B cell (primary cell): ENCODE data around the gene USP22. TPM values are rescaled to one million over a fixed set of nuclear protein-coding genes. Genes with fewer than 3 reads are reported as not detected.

ENCODE experiments used
- ATAC-seq: fragments of 200-7000 bp; cut with Tn5 transposase; one replicate; pipeline ENCODE4 v1.10.0; 2021; ENCODE audit warnings: low read depth, mild to moderate bottlenecking, moderate number of reproducible peaks, moderate library complexity
- CTCF ChIA-PET: fragments of 350-600 bp; sonication (Branson Sonifier 250); formaldehyde crosslinking; loops from one replicate; lab custom pipeline; 2021; ENCODE audit warnings: antibody characterized with exemption, inconsistent platforms; lab: Charles Lee
- POLR2A ChIA-PET: fragments of 350-600 bp; sonication (Branson Sonifier 250); formaldehyde crosslinking; loops from one replicate; lab custom pipeline; 2021; ENCODE audit warnings: antibody characterized with exemption; lab: Charles Lee
- DNase-seq: peaks from one replicate; pipeline ENCODE4 v3.0.0; 2013
- H2AFZ ChIP-seq: 2 replicates; pipeline ENCODE4 v1.6.1; 2012; ENCODE audit warnings: mild to moderate bottlenecking, low read depth, low read length; ENCODE audit not compliant: insufficient read depth, poor library complexity, severe bottlenecking
- H3K27ac ChIP-seq, 2 donors: 1 replicate in 1 of 2; 2 replicates in 1 of 2; pipeline ENCODE4 v1.5.1; 2012 to 2013; ENCODE audit warnings: low read length in 2 of 2, mild to moderate bottlenecking in 2 of 2, moderate library complexity in 1 of 2
- H3K27me3 ChIP-seq, 4 experiments: fragments of 200-600 bp in 1 of 4; sonication (generic) in 1 of 4; replicated peaks in 1 of 4; 1 replicate in 2 of 4; 2 replicates in 2 of 4; pipeline versions ENCODE4 v1.6.1 to v1.7.0; 2013 to 2016; ENCODE audit warnings: low read length in 3 of 4, mild to moderate bottlenecking in 2 of 4, mixed read lengths in 1 of 4, moderate library complexity in 1 of 4; ENCODE audit not compliant: insufficient read depth in 4 of 4, control insufficient read depth in 3 of 4; ENCODE audit errors: control extremely low read depth in 1 of 4
- H3K36me3 ChIP-seq, 2 experiments: replicated peaks in 1 of 2; 1 replicate in 1 of 2; 2 replicates in 1 of 2; pipeline versions ENCODE4 v1.6.1 to v1.7.1; 2013; ENCODE audit warnings: low read length in 1 of 2; ENCODE audit not compliant: insufficient read depth in 2 of 2, control insufficient read depth in 1 of 2; ENCODE audit errors: control extremely low read depth in 1 of 2, extremely low read depth in 1 of 2
- H3K4me1 ChIP-seq, 2 donors: fragments of 200-600 bp in 1 of 2; sonication (generic) in 1 of 2; 1 replicate in 1 of 2; 2 replicates in 1 of 2; pipeline versions ENCODE4 v1.5.1 to v1.6.1; 2013 to 2017; ENCODE audit warnings: low read length in 2 of 2; ENCODE audit not compliant: control insufficient read depth in 2 of 2, insufficient read depth in 2 of 2
- H3K4me2 ChIP-seq: replicated peaks from 2 replicates; pipeline ENCODE3; 2012; ENCODE audit warnings: mild to moderate bottlenecking, low read depth, low read length; ENCODE audit not compliant: poor library complexity, severe bottlenecking
- H3K4me3 ChIP-seq, 5 experiments: fragments of 200-600 bp in 1 of 5; sonication (generic) in 1 of 5; 1 replicate in 3 of 5; 2 replicates in 2 of 5; pipeline versions ENCODE4 v1.5.1 to v1.7.0; 2011 to 2016; ENCODE audit warnings: low read length in 4 of 5, mild to moderate bottlenecking in 4 of 5, low read depth in 2 of 5, control low read depth in 1 of 5, moderate library complexity in 1 of 5; ENCODE audit not compliant: insufficient read depth in 1 of 5; ENCODE audit errors: control extremely low read depth in 1 of 5, extremely low read depth in 1 of 5
- H3K79me2 ChIP-seq: fragments of 200-600 bp; sonication (generic); one replicate; pipeline ENCODE4 v1.6.0; 2016; ENCODE audit warnings: low read length; ENCODE audit not compliant: control insufficient read depth, insufficient read depth
- H3K9ac ChIP-seq: fragments of 200-600 bp; sonication (generic); 2 replicates; pipeline ENCODE4 v1.6.1; 2017; ENCODE audit warnings: mild to moderate bottlenecking, low read length, moderate library complexity
- H3K9me3 ChIP-seq, 3 donors: one replicate each; pipeline versions ENCODE4 v1.6.1 to v1.7.1; 2013; ENCODE audit warnings: low read length in 2 of 3; ENCODE audit not compliant: control insufficient read depth in 2 of 3, insufficient read depth in 1 of 3; ENCODE audit errors: control extremely low read depth in 1 of 3
- H4K20me1 ChIP-seq: 2 replicates; pipeline ENCODE4 v1.6.0; 2012; ENCODE audit warnings: mild to moderate bottlenecking, low read length; ENCODE audit not compliant: insufficient read depth, control insufficient read depth, poor library complexity, severe bottlenecking
- H3K27ac Mint-ChIP-seq: one replicate; pipeline ENCODE4 v1.8.0; 2021; ENCODE audit warnings: mixed read lengths
- H3K27me3 Mint-ChIP-seq: one replicate; pipeline ENCODE4 v1.8.0; 2021; ENCODE audit warnings: mixed read lengths
- H3K4me1 Mint-ChIP-seq: one replicate; pipeline ENCODE4 v1.8.0; 2021; ENCODE audit warnings: mixed read lengths
- H3K4me3 Mint-ChIP-seq: one replicate; pipeline ENCODE4 v1.8.0; 2021; ENCODE audit warnings: mixed read lengths
- H3K9me3 Mint-ChIP-seq: one replicate; pipeline ENCODE4 v1.8.0; 2022; ENCODE audit warnings: mixed read lengths; ENCODE audit not compliant: insufficient read depth
- CTCF ChIP-seq: fragments of 200-600 bp; IDR thresholded peaks from one replicate; pipeline ENCODE4 v1.8.0; 2022; ENCODE audit warnings: antibody characterized with exemption, mild to moderate bottlenecking
- EZH2 ChIP-seq: IDR thresholded peaks from 2 replicates; pipeline ENCODE4 v1.6.1; 2012; ENCODE audit warnings: borderline replicate concordance, low read depth, mild to moderate bottlenecking, moderate library complexity, low read length; ENCODE audit not compliant: insufficient read depth, poor library complexity, severe bottlenecking
- WGBS: methylation state at CpG from one replicate; pipeline ENCODE4 v1.1.5; 2013; ENCODE audit warnings: missing lambda C conversion rate; ENCODE audit not compliant: insufficient coverage; 5-methylcytosine and 5-hydroxymethylcytosine counted together
- intact Hi-C: fragments of 100-400 bp; cut with micrococcal nuclease; formaldehyde crosslinking; loops from one replicate; pipeline ENCODE4 v1.10.0; 2022
- polyA plus RNA-seq: library from polyadenylated mRNA; depleted of rRNA; stranded (reverse); fragments of >200 nt; gene quantifications from 2 replicates; pipeline ENCODE4 v1.2.3, GENCODE V29; 2012
- total RNA-seq, 2 donors: library from RNA; stranded (reverse); fragments of 120-200 nt in 1 of 2; gene quantifications; 1 replicate in 1 of 2; 2 replicates in 1 of 2; pipeline versions ENCODE4 v1.2.3 to v1.2.4, GENCODE V29; 2013 to 2022

USP22 gene
- total and polyA plus RNA-seq, 2 donors (not counting 1 experiment from before 2014, with no cell fraction given): 74.3 to 167 TPM

- POLR2A ChIA-PET: no interaction called here
- CTCF ChIA-PET: interaction anchor here (0.9 to 1.1 kb wide), 2 partner anchors 9 to 27 kb away, joined by 3 read pairs; no protein-coding TSS in a partner anchor
- peaks cover 2% of the 10 kb centered on the region for H3K4me1 Mint-ChIP-seq
Observed at GRCh38 chr17:21007646-21008045, 35.2 kb downstream of the USP22 start.

GRCh38 chr17:21005803-21006202, 37.0 kb downstream of the USP22 start:
- Mint-ChIP-seq H3K4me1 (peaks cover 2% of the 10 kb centered on the region), H3K4me3 (no peak overlapping the region), H3K27ac (no peak overlapping the region), H3K9me3 (no peaks in the 10 kb centered on the region), H3K27me3 (no peaks in the 10 kb centered on the region)
- CTCF ChIA-PET: interaction anchor here (2.9 kb wide), 1 partner anchor 12 kb away, joined by 11 read pairs; no protein-coding TSS in a partner anchor
- no peaks in the 10 kb centered on the region for H3K4me1 ChIP-seq
- 92% methylated on average over 4 of the region's 5 CpGs for WGBS
- H3K9me3 ChIP-seq: no peaks in the 10 kb centered on the region
- H3K27ac ChIP-seq: no peak overlapping the region
- no peak for DNase-seq
- H3K79me2 ChIP-seq: peaks cover 50% of the 10 kb centered on the region
- POLR2A ChIA-PET: no interaction called here
- no peak overlapping the region for H3K4me3 ChIP-seq
- no peak overlapping the region for H3K4me2 ChIP-seq
- no peak overlapping the region for H3K9ac ChIP-seq
- H2AFZ ChIP-seq: no peak overlapping the region
- no peak for TF ChIP-seq EZH2
- TF ChIP-seq CTCF: no peak
- intact Hi-C loops: no loop called here
- no peak for ATAC-seq
- H3K27me3 ChIP-seq: no peaks in the 10 kb centered on the region
- peaks cover 2 to 93% of the 10 kb centered on the region in 2 experiments for H3K36me3 ChIP-seq
- peaks cover 86% of the 10 kb centered on the region for H4K20me1 ChIP-seq

More at GRCh38 chr17:21007646-21008045, 35.2 kb downstream of the USP22 start:
- Histone ChIP-seq H4K20me1 (peaks cover 88% of the 10 kb centered on the region), H3K9me3 (no peaks in the 10 kb centered on the region), H3K27me3 (no peaks in the 10 kb centered on the region), H3K4me1 (no peaks in the 10 kb centered on the region), H3K79me2 (peaks cover 68% of the 10 kb centered on the region), H3K36me3 (peaks cover 2 to 94% of the 10 kb centered on the region in 2 experiments), H2AFZ (no peak overlapping the region), H3K4me3 (no peak overlapping the region), H3K4me2 (no peak overlapping the region), H3K9ac (no peak overlapping the region), H3K27ac (no peak overlapping the region)
- no peak for DNase-seq
- Mint-ChIP-seq H3K27ac (no peak overlapping the region), H3K27me3 (no peaks in the 10 kb centered on the region), H3K4me3 (no peak overlapping the region), H3K9me3 (no peaks in the 10 kb centered on the region)
- no peak for TF ChIP-seq CTCF
- no peak for TF ChIP-seq EZH2
- intact Hi-C loops: no loop called here
- no peak for ATAC-seq
- WGBS: 91% methylated on average over 6 of the region's 9 CpGs
